Kidney (tissue), 14 donors: ENCODE data around the gene XCL1. TPM values are rescaled to one million over a fixed set of nuclear protein-coding genes. Genes with fewer than 3 reads are reported as not detected.

Experiments used
- DNase-seq, 5 donors: peaks; one replicate each; pipeline ENCODE4 v3.0.0-alpha.2; 2013 to 2020
- FAIRE-seq: peaks from 2 replicates; lab custom pipeline; 2012; peaks lifted over from hg19 to GRCh38; lab: Jason Lieb, UNC
- H3K27ac ChIP-seq, 2 donors: one replicate each; pipeline ENCODE4 v1.7.0; 2013; ENCODE audit warnings: low read depth in 2 of 2, low read length in 2 of 2, inconsistent platforms in 1 of 2
- H3K27me3 ChIP-seq: one replicate; pipeline ENCODE4 v1.7.1; 2013; ENCODE audit warnings: low read length, inconsistent platforms; ENCODE audit not compliant: control insufficient read depth, insufficient read depth
- H3K36me3 ChIP-seq, 3 donors: one replicate each; pipeline versions ENCODE4 v1.7.0 to v1.7.1; 2013; ENCODE audit warnings: low read length in 3 of 3, control low read depth in 1 of 3, inconsistent platforms in 1 of 3; ENCODE audit not compliant: insufficient read depth in 3 of 3, control insufficient read depth in 2 of 3
- H3K4me1 ChIP-seq, 3 donors: one replicate each; pipeline versions ENCODE4 v1.7.0 to v1.7.1; 2013; ENCODE audit warnings: low read length in 3 of 3, inconsistent platforms in 1 of 3, low read depth in 1 of 3; ENCODE audit not compliant: control insufficient read depth in 2 of 3, insufficient read depth in 2 of 3
- H3K4me3 ChIP-seq, 3 donors: one replicate each; pipeline versions ENCODE4 v1.7.0 to v1.8.1; 2013; ENCODE audit warnings: low read length in 3 of 3, control low read depth in 1 of 3, inconsistent platforms in 1 of 3
- H3K9ac ChIP-seq, 3 donors: one replicate each; pipeline versions ENCODE4 v1.7.0 to v1.7.1; 2013; ENCODE audit warnings: low read length in 3 of 3, control low read depth in 1 of 3, inconsistent platforms in 1 of 3
- H3K9me3 ChIP-seq, 3 donors: one replicate each; pipeline versions ENCODE4 v1.7.0 to v1.7.1; 2013; ENCODE audit warnings: low read length in 3 of 3, control low read depth in 1 of 3, inconsistent platforms in 1 of 3; ENCODE audit not compliant: control insufficient read depth in 2 of 3, insufficient read depth in 1 of 3
- intact Hi-C: fragments of 100-400 bp; cut with DNase I; formaldehyde crosslinking; loops from one replicate; pipeline ENCODE4 v1.11.1; 2022
- polyA plus RNA-seq: library from polyadenylated mRNA; stranded (reverse); fragments of 350-450 nt; fragmentation: Illumina TruSeq; extraction: RNeasy Lipid Tissue Mini Kit (QIAGEN cat#74804); gene quantifications from one replicate; pipeline ENCODE4 v1.2.3, GENCODE V29; 2014; ENCODE audit warnings: low read depth, low replicate concordance; ENCODE audit not compliant: insufficient read depth
- total RNA-seq: library from RNA; stranded (reverse); fragmentation: NEBNext Ultra II Directional; extraction: Animal tissue kit (Norgen Biotek cat#: 25700); gene quantifications from one replicate; pipeline ENCODE4 v1.2.1, GENCODE V29; 2021
- TF ChIP-seq, protein P1 (sequence below): IDR thresholded peaks from 3 replicates; pipeline ENCODE4 v1.5.1; 2012; ENCODE audit warnings: mild to moderate bottlenecking, moderate library complexity, borderline replicate concordance; ENCODE audit not compliant: insufficient read depth; ENCODE audit errors: extremely low read depth
- donor health status: control.
- donor health status: control.
- donor health status: control.
- donor health status: control.
- donor health status: control.
- donor health status: DM: yes; HTN: yes; CAD: no.
- donor health status: Normal renal cell carcinoma (clear cell type).

XCL1 gene
- total and polyA plus RNA-seq, 2 donors from 2014 or later = not detected

- no peaks in the 10 kb centered on the region for H3K27me3 ChIP-seq
- H3K9me3 ChIP-seq = no peaks in the 10 kb centered on the region
These were observed 21.6 kb upstream of the XCL1 start for GRCh38 chr1:168554603-168555483.

GRCh38 chr1:168555508-168556046, 20.8 kb upstream of the XCL1 start:
- FAIRE-seq (no peak), DNase-seq (no peak)
- H3K4me1 ChIP-seq = no peaks in the 10 kb centered on the region
- intact Hi-C loops = no loop called here
- H3K9ac ChIP-seq = no peak overlapping the region
- no peaks in the 10 kb centered on the region for H3K9me3 ChIP-seq
- no peaks in the 10 kb centered on the region for H3K36me3 ChIP-seq
- no peak overlapping the region for H3K27ac ChIP-seq
- H3K4me3 ChIP-seq = no peak overlapping the region
- TF ChIP-seq, protein P1, sequence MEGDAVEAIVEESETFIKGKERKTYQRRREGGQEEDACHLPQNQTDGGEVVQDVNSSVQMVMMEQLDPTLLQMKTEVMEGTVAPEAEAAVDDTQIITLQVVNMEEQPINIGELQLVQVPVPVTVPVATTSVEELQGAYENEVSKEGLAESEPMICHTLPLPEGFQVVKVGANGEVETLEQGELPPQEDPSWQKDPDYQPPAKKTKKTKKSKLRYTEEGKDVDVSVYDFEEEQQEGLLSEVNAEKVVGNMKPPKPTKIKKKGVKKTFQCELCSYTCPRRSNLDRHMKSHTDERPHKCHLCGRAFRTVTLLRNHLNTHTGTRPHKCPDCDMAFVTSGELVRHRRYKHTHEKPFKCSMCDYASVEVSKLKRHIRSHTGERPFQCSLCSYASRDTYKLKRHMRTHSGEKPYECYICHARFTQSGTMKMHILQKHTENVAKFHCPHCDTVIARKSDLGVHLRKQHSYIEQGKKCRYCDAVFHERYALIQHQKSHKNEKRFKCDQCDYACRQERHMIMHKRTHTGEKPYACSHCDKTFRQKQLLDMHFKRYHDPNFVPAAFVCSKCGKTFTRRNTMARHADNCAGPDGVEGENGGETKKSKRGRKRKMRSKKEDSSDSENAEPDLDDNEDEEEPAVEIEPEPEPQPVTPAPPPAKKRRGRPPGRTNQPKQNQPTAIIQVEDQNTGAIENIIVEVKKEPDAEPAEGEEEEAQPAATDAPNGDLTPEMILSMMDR = no peak
- no peaks in the 10 kb centered on the region for H3K27me3 ChIP-seq

More at GRCh38 chr1:168554603-168555483, 21.6 kb upstream of the XCL1 start:
- no peak overlapping the region for H3K9ac ChIP-seq
- H3K4me1 ChIP-seq = no peaks in the 10 kb centered on the region
- no peaks in the 10 kb centered on the region for H3K36me3 ChIP-seq
- TF ChIP-seq, protein P1 = no peak
- intact Hi-C loops = no loop called here
- DNase-seq (no peak), FAIRE-seq (no peak)
- H3K4me3 ChIP-seq = no peak overlapping the region
- no peak overlapping the region for H3K27ac ChIP-seq

DNA sequence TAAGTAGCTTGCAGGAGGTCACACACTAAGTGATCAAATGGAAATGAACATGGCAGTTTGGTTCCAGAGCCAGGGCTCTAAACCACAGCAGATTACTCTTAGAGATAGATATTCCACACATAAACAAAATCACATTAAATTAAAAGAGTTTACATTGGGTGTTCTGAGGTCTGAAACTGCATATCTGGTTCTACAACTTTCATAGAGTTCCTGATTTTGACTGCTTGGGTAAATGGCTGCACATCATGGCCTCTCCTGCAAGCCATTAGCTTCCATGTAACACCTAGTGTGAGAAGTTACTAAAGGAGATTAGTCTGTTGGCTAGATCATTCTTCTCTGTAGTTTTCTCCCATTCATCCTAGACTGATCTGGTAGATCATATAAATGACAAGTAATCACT, 19.8 kb upstream of the XCL1 start:
- FAIRE-seq (no peak), DNase-seq (no peak)
- TF ChIP-seq, protein P1 = no peak
- Histone ChIP-seq H3K9ac (no peak overlapping the region), H3K4me3 (no peak overlapping the region), H3K27ac (no peak overlapping the region), H3K36me3 (no peaks in the 10 kb centered on the region), H3K9me3 (no peaks in the 10 kb centered on the region), H3K27me3 (no peaks in the 10 kb centered on the region), H3K4me1 (no peaks in the 10 kb centered on the region)
- intact Hi-C loops = no loop called here
